ENCODE measurements around the gene EYA4.
"Not testable (repeated sequence)": the region's sequence is repeated elsewhere in the genome, so short reads cannot be mapped to it uniquely, and the experiment has no call there.

EYA4 gene

GRCh38 chr6:133380723-133381122, 139.6 kb downstream of the EYA4 start:
- no peak for ATAC-seq
- no peak overlapping the region for H3K4me3 Mint-ChIP-seq

GRCh38 chr6:133388731-133389130, 147.6 kb downstream of the EYA4 start:
- H3K9me3 Mint-ChIP-seq, result no peaks in the 10 kb centered on the region
- DNase-seq (ENCODE audit: low spot score in 2 of 2) (no peak), ATAC-seq (peak; percentile 11)
- H3K4me1 Mint-ChIP-seq, result no peaks in the 10 kb centered on the region
- H3K27ac Mint-ChIP-seq, result no peak overlapping the region
- no peaks in the 10 kb centered on the region for H3K36me3 Mint-ChIP-seq
- H3K4me3 Mint-ChIP-seq, result no peak overlapping the region

More at GRCh38 chr6:133380723-133381122, 139.6 kb downstream of the EYA4 start:
- DNase-seq (ENCODE audit: low spot score in 2 of 2), result no peak
- Mint-ChIP-seq H3K9me3 (no peaks in the 10 kb centered on the region), H3K27ac (no peak overlapping the region), H3K4me1 (no peaks in the 10 kb centered on the region), H3K36me3 (no peaks in the 10 kb centered on the region)

GRCh38 chr6:133390168-133390567, 149.0 kb downstream of the EYA4 start:
- ATAC-seq (no peak), DNase-seq (ENCODE audit: low spot score in 2 of 2) (no peak)
- no peak overlapping the region for H3K4me3 Mint-ChIP-seq
- no peaks in the 10 kb centered on the region for H3K36me3 Mint-ChIP-seq
- H3K27ac Mint-ChIP-seq, result no peak overlapping the region
- no peaks in the 10 kb centered on the region for H3K9me3 Mint-ChIP-seq
- no peaks in the 10 kb centered on the region for H3K4me1 Mint-ChIP-seq

- Mint-ChIP-seq H3K9me3 (no peaks in the 10 kb centered on the region), H3K4me1 (no peaks in the 10 kb centered on the region), H3K4me3 (no peak overlapping the region), H3K27ac (no peak overlapping the region), H3K36me3 (no peaks in the 10 kb centered on the region)
- no peak for DNase-seq (ENCODE audit: low spot score in 2 of 2)
- ATAC-seq, result no peak
These were observed 150.9 kb downstream of the EYA4 start for GRCh38 chr6:133392015-133392414.

- ATAC-seq (no peak), DNase-seq (ENCODE audit: low spot score in 2 of 2) (no peak)
- Mint-ChIP-seq H3K4me1 (no peaks in the 10 kb centered on the region), H3K27ac (no peak overlapping the region), H3K9me3 (no peaks in the 10 kb centered on the region), H3K4me3 (no peak overlapping the region), H3K36me3 (no peaks in the 10 kb centered on the region)
These were observed 151.5 kb downstream of the EYA4 start for GRCh38 chr6:133392641-133393040.

- ATAC-seq (no peak), DNase-seq (ENCODE audit: low spot score in 2 of 2) (no peak)
- Mint-ChIP-seq H3K27ac (no peak overlapping the region), H3K9me3 (no peaks in the 10 kb centered on the region), H3K4me1 (no peaks in the 10 kb centered on the region), H3K4me3 (no peak overlapping the region), H3K36me3 (no peaks in the 10 kb centered on the region)
These were observed 152.7 kb downstream of the EYA4 start for GRCh38 chr6:133393891-133394290.

GRCh38 chr6:133394630-133395029, 153.5 kb downstream of the EYA4 start:
- H3K4me3 Mint-ChIP-seq, result no peak overlapping the region
- H3K9me3 Mint-ChIP-seq, result no peaks in the 10 kb centered on the region
- H3K36me3 Mint-ChIP-seq, result no peaks in the 10 kb centered on the region
- no peak for ATAC-seq
- H3K27ac Mint-ChIP-seq, result no peak overlapping the region
- no peak for DNase-seq (ENCODE audit: low spot score in 2 of 2)
- no peaks in the 10 kb centered on the region for H3K4me1 Mint-ChIP-seq

GRCh38 chr6:133396233-133396983, 155.3 kb downstream of the EYA4 start:
- Mint-ChIP-seq H3K4me1 (no peaks in the 10 kb centered on the region), H3K27ac (no peak overlapping the region), H3K9me3 (no peaks in the 10 kb centered on the region), H3K36me3 (no peaks in the 10 kb centered on the region), H3K4me3 (no peak overlapping the region)
- DNase-seq (ENCODE audit: low spot score in 2 of 2) (no peak), ATAC-seq (no peak)

GRCh38 chr6:133396984-133397348, 155.8 kb downstream of the EYA4 start:
- Mint-ChIP-seq H3K36me3 (no peaks in the 10 kb centered on the region), H3K4me1 (no peaks in the 10 kb centered on the region), H3K9me3 (no peaks in the 10 kb centered on the region), H3K4me3 (no peak overlapping the region), H3K27ac (no peak overlapping the region)
- ATAC-seq (no peak), DNase-seq (ENCODE audit: low spot score in 2 of 2) (no peak)

- ATAC-seq; H3K4me1 Mint-ChIP-seq; DNase-seq (ENCODE audit: low spot score in 2 of 2); H3K4me3 Mint-ChIP-seq; H3K27ac Mint-ChIP-seq; H3K9me3 Mint-ChIP-seq; H3K36me3 Mint-ChIP-seq: not testable (repeated sequence)
These were observed 156.4 kb downstream of the EYA4 start for GRCh38 chr6:133397601-133398000.

GRCh38 chr6:133399426-133399825, 158.3 kb downstream of the EYA4 start:
- Mint-ChIP-seq H3K36me3 (no peaks in the 10 kb centered on the region), H3K4me1 (no peaks in the 10 kb centered on the region), H3K4me3 (no peak overlapping the region), H3K27ac (no peak overlapping the region), H3K9me3 (peaks cover 2% of the 10 kb centered on the region)
- DNase-seq (ENCODE audit: low spot score in 2 of 2), result no peak
- ATAC-seq, result no peak

- Mint-ChIP-seq H3K9me3 (peaks cover 5% of the 10 kb centered on the region), H3K4me1 (no peaks in the 10 kb centered on the region), H3K27ac (no peak overlapping the region), H3K36me3 (no peaks in the 10 kb centered on the region), H3K4me3 (no peak overlapping the region)
- DNase-seq (ENCODE audit: low spot score in 2 of 2) (no peak), ATAC-seq (no peak)
These were observed 163.0 kb downstream of the EYA4 start for GRCh38 chr6:133404151-133404550.

- DNase-seq (ENCODE audit: low spot score in 2 of 2) (no peak), ATAC-seq (no peak)
- Mint-ChIP-seq H3K27ac (no peak overlapping the region), H3K4me1 (no peaks in the 10 kb centered on the region), H3K4me3 (no peak overlapping the region), H3K36me3 (no peaks in the 10 kb centered on the region), H3K9me3 (peaks cover 5% of the 10 kb centered on the region)
These were observed 163.6 kb downstream of the EYA4 start for GRCh38 chr6:133404728-133405127.

GRCh38 chr6:133407320-133408100, 166.4 kb downstream of the EYA4 start:
- no peaks in the 10 kb centered on the region for H3K36me3 Mint-ChIP-seq
- H3K4me3 Mint-ChIP-seq, result no peak overlapping the region
- H3K4me1 Mint-ChIP-seq, result no peaks in the 10 kb centered on the region
- no peak for DNase-seq (ENCODE audit: low spot score in 2 of 2)
- peaks cover 3% of the 10 kb centered on the region for H3K9me3 Mint-ChIP-seq
- H3K27ac Mint-ChIP-seq, result no peak overlapping the region
- ATAC-seq, result no peak

GRCh38 chr6:133408132-133408531, 167.0 kb downstream of the EYA4 start:
- Mint-ChIP-seq H3K4me1 (no peaks in the 10 kb centered on the region), H3K36me3 (no peaks in the 10 kb centered on the region), H3K9me3 (peaks cover 3% of the 10 kb centered on the region), H3K4me3 (no peak overlapping the region), H3K27ac (no peak overlapping the region)
- DNase-seq (ENCODE audit: low spot score in 2 of 2), result no peak
- no peak for ATAC-seq

- DNase-seq (ENCODE audit: low spot score in 2 of 2) (no peak), ATAC-seq (no peak)
- no peak overlapping the region for H3K4me3 Mint-ChIP-seq
- no peaks in the 10 kb centered on the region for H3K36me3 Mint-ChIP-seq
- H3K27ac Mint-ChIP-seq, result no peak overlapping the region
- no peaks in the 10 kb centered on the region for H3K4me1 Mint-ChIP-seq
- H3K9me3 Mint-ChIP-seq, result peaks cover 3% of the 10 kb centered on the region
These were observed 167.4 kb downstream of the EYA4 start for GRCh38 chr6:133408543-133408942.

Data from stimulated activated effector memory CD8-positive, alpha-beta T cell treated with anti-CD3 and anti-CD28 coated beads, Interleukin-12 subunit alpha, Interleukin-12 subunit beta, amount 100 ng/mL, for 72 hours (primary cell).